PC-3 (cell line): Measurements from ENCODE around the gene PRXL2B. TPM values are rescaled to one million over a fixed set of nuclear protein-coding genes. Genes with fewer than 3 reads are reported as not detected.

Experiments
- ATAC-seq: fragments of 200-7000 bp; cut with Tn5 transposase; 2 replicates; pipeline ENCODE4 v1.9.1; 2020; ENCODE audit warnings: mild to moderate bottlenecking, moderate library complexity
- BruUV-seq: library from RNA; stranded (reverse); fragments of 400-500 nt; replicated peaks from 2 replicates; lab custom pipeline; 2021; lab: Mats Ljungman, UMichigan
- CTCF ChIA-PET: fragments of 300-600 bp; sonication (Branson Sonifier 250); formaldehyde crosslinking; loops from one replicate; lab custom pipeline; 2022; ENCODE audit warnings: antibody characterized with exemption; lab: Charles Lee
- POLR2A ChIA-PET: fragments of 300-600 bp; sonication (Branson Sonifier 250); formaldehyde crosslinking; loops from one replicate; lab custom pipeline; 2022; ENCODE audit warnings: antibody characterized with exemption; ENCODE audit not compliant: unreplicated experiment; lab: Charles Lee
- DNase-seq: peaks from one replicate; pipeline ENCODE4 v3.0.0-alpha.2; 2015
- H2AFZ ChIP-seq: fragments of 300-600 bp; sonication (generic); 2 replicates; pipeline ENCODE4 v1.6.0; 2016; ENCODE audit warnings: antibody characterized with exemption, low read length
- H3F3A ChIP-seq: fragments of 300-600 bp; sonication (generic); one replicate; pipeline ENCODE4 v1.6.0; 2017; ENCODE audit warnings: antibody characterized with exemption, low read length, control low read depth, mild to moderate bottlenecking; ENCODE audit not compliant: unreplicated experiment
- H3K27ac ChIP-seq: fragments of 300-600 bp; sonication (generic); 2 replicates; pipeline ENCODE4 v1.5.1; 2016; ENCODE audit warnings: mild to moderate bottlenecking, low read length
- H3K27me3 ChIP-seq: fragments of 300-600 bp; sonication (generic); 2 replicates; pipeline ENCODE4 v1.6.1; 2016; ENCODE audit warnings: low read length, mixed read lengths
- H3K36me3 ChIP-seq: fragments of 300-600 bp; sonication (generic); 2 replicates; pipeline ENCODE4 v1.6.1; 2016; ENCODE audit warnings: low read depth, mixed run types, low read length, mixed read lengths
- H3K4me1 ChIP-seq: fragments of 300-600 bp; sonication (generic); 2 replicates; pipeline ENCODE4 v1.5.1; 2016; ENCODE audit warnings: low read length; ENCODE audit not compliant: insufficient read depth
- H3K4me2 ChIP-seq: fragments of 300-600 bp; sonication (generic); 2 replicates; pipeline ENCODE4 v1.6.0; 2016; ENCODE audit warnings: low read length
- H3K4me3 ChIP-seq: fragments of 300-600 bp; sonication (generic); 2 replicates; pipeline ENCODE4 v1.5.1; 2016; ENCODE audit warnings: mild to moderate bottlenecking, low read length, mixed read lengths
- H3K79me2 ChIP-seq: fragments of 300-600 bp; sonication (generic); 2 replicates; pipeline ENCODE4 v1.6.1; 2017; ENCODE audit warnings: low read length, mixed read lengths
- H3K9ac ChIP-seq: fragments of 300-600 bp; sonication (generic); 2 replicates; pipeline ENCODE4 v1.6.0; 2016; ENCODE audit warnings: mild to moderate bottlenecking, low read length
- H3K9me2 ChIP-seq: fragments of 300-600 bp; sonication (generic); replicated peaks from 2 replicates; pipeline ENCODE4 v1.6.1; 2016; ENCODE audit warnings: mixed run types, low read length, mixed read lengths
- H3K9me3 ChIP-seq: fragments of 300-600 bp; sonication (generic); 2 replicates; pipeline ENCODE4 v1.6.1; 2016; ENCODE audit warnings: low read length, mixed read lengths
- H4K20me1 ChIP-seq: fragments of 300-600 bp; sonication (generic); 2 replicates; pipeline ENCODE4 v1.6.1; 2016; ENCODE audit warnings: low read length, mixed read lengths
- EZH2 ChIP-seq: fragments of 300-600 bp; sonication (generic); IDR thresholded peaks from one replicate; pipeline ENCODE4 v1.6.1; 2017; ENCODE audit warnings: antibody characterized with exemption, mild to moderate bottlenecking, low read length; ENCODE audit not compliant: unreplicated experiment
- EZH2phosphoT487 ChIP-seq: fragments of 300-600 bp; sonication (generic); IDR thresholded peaks from 2 replicates; pipeline ENCODE4 v1.6.1; 2018; ENCODE audit warnings: mild to moderate bottlenecking, antibody characterized with exemption, low read length, borderline replicate concordance
- intact Hi-C: fragments of 100-400 bp; cut with micrococcal nuclease; formaldehyde crosslinking; loops from 2 replicates; pipeline ENCODE4 v1.9.0; 2023
- total RNA-seq: library from RNA; depleted of rRNA; stranded (reverse); fragments of >200 nt; gene quantifications from 2 replicates; pipeline ENCODE4 v1.2.3, GENCODE V29; 2014
- TF ChIP-seq, protein P1 (sequence below): fragments of 300-600 bp; sonication (generic); conservative IDR thresholded peaks from 2 replicates; pipeline ENCODE4 v1.5.1; 2017; ENCODE audit warnings: antibody characterized with exemption, low read depth, mild to moderate bottlenecking, low read length

PRXL2B gene
- total RNA-seq, 1 experiment from 2014 or later: 75.0 TPM

DNA sequence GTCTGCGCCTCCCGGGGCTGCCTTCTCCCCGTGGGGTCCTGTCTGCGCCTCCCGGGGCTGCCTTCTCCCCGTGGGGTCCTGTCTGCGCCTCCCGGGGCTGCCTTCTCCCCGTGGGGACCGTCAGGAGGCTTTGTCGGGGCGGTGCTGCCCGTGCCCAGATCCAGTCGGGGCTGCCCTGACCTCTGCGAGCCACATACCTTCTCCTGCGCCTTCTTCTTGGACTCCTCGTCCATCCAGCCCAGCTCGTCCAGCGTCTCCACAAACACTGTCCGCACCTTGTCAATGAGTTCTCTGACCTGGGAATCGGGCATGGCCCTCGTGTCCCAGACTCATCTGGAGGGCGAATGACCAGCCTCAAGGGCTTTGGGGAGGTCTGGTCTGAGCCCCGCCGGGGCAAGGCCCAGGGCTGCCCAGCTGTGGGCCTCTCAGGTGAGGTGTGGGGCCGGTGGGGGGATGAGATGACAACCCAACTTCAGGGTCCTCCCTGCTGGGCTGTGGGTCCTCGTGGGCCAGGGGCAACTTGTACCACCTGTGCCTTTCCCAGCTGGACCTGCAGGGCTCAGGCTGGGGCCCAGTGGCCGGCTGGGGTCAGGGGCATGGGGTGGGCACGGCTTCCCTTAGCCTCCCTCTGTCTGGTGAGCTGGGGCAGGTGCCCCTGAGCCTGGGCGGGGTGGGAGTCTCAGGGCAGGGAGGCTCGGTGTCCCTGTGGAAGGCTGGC is 9.4 kb downstream of the PRXL2B start:
- intact Hi-C loops: no loop called here
- Histone ChIP-seq H4K20me1 (no peaks in the 10 kb centered on the region), H3K27me3 (peaks cover 2% of the 10 kb centered on the region; the same call in 1 of the 2 replicates), H3K9ac (no peak overlapping the region), H3K9me3 (peaks cover 4% of the 10 kb centered on the region; the same call in 1 of the 2 replicates), H3K36me3 (no peaks in the 10 kb centered on the region), H3K4me1 (no peaks in the 10 kb centered on the region), H3K4me3 (no peak overlapping the region), H3K4me2 (no peak overlapping the region), H3K27ac (no peak overlapping the region), H3F3A (no peaks in the 10 kb centered on the region), H3K79me2 (no peaks in the 10 kb centered on the region), H3K9me2 (no peaks in the 10 kb centered on the region), H2AFZ (no peak overlapping the region)
- ATAC-seq (no peak), DNase-seq (no peak)
- TF ChIP-seq EZH2phosphoT487 (no peak), EZH2 (no peak)
- TF ChIP-seq, protein P1, sequence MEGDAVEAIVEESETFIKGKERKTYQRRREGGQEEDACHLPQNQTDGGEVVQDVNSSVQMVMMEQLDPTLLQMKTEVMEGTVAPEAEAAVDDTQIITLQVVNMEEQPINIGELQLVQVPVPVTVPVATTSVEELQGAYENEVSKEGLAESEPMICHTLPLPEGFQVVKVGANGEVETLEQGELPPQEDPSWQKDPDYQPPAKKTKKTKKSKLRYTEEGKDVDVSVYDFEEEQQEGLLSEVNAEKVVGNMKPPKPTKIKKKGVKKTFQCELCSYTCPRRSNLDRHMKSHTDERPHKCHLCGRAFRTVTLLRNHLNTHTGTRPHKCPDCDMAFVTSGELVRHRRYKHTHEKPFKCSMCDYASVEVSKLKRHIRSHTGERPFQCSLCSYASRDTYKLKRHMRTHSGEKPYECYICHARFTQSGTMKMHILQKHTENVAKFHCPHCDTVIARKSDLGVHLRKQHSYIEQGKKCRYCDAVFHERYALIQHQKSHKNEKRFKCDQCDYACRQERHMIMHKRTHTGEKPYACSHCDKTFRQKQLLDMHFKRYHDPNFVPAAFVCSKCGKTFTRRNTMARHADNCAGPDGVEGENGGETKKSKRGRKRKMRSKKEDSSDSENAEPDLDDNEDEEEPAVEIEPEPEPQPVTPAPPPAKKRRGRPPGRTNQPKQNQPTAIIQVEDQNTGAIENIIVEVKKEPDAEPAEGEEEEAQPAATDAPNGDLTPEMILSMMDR: no peak
- ChIA-PET POLR2A (no interaction called here), CTCF (no interaction called here)
- BruUV-seq: no TSS peak

DNA sequence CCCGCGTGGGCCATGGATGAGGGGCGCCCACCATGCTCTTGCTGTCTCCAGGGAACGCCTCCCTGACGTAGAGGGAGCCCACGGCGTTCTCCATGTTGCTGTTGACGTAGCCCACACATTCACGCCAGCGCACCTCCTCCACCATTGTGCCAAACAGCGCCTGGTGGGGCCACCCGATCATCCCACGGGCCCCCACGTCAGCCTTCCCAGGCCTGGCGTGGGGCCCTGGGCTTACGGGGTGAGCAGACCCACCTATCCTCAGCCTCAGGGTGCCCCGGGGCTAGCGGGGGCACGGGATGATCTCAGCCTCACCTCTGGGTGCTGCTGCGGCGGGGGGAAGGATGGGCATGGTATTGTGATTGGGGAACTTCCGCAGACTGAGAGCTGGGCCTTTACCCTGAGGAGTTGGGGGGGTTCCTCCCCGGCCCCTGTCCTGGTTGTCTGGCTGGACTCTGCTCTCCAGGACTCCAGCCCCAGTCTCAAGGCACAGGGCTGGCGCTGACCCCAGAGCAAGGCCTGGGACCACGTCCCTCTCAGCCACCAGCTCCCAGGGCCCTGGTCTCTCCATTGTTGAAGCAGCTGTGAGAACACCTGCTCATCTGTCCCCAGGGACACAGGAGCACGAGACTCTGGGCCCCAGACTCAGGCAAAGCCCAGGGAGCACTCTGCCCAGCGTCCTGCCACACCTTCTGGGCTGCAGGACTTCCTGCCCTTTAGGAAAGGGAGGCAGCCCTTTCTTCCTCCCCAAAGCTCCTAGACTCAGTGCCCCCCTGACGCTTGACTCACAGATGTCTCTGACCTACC is 10.2 kb downstream of the PRXL2B start:
- Histone ChIP-seq H3K9ac (no peak overlapping the region), H2AFZ (no peak overlapping the region), H3K9me3 (peaks cover 6% of the 10 kb centered on the region; the same call in 1 of the 2 replicates), H3K9me2 (no peaks in the 10 kb centered on the region), H3F3A (no peaks in the 10 kb centered on the region), H3K36me3 (no peaks in the 10 kb centered on the region), H3K4me1 (no peaks in the 10 kb centered on the region), H3K27me3 (peaks cover 3% of the 10 kb centered on the region; the same call in 1 of the 2 replicates), H3K4me2 (no peak overlapping the region), H3K27ac (no peak overlapping the region), H3K79me2 (no peaks in the 10 kb centered on the region), H3K4me3 (no peak overlapping the region), H4K20me1 (no peaks in the 10 kb centered on the region)
- BruUV-seq: no TSS peak
- CTCF ChIA-PET: no interaction called here
- ATAC-seq (no peak), DNase-seq (no peak)
- no peak for TF ChIP-seq EZH2
- no peak for TF ChIP-seq EZH2phosphoT487
- TF ChIP-seq, protein P1: no peak
- POLR2A ChIA-PET: no interaction called here
- intact Hi-C loops: no loop called here
